Measurements from ENCODE around the gene LRFN2.

GRCh38 chr6:40506954-40507353 is 80.2 kb downstream of the LRFN2 start:
- TF ChIP-seq SUZ12 (IDR thresholded peaks at IDR 0.05; ENCODE audit: low read length) (no peak), HDAC2 (IDR thresholded peaks at IDR 0.05; ENCODE audit: borderline replicate concordance in 1 of 2, low read depth in 2 of 2, low read length in 2 of 2) (no peak), MAFK (IDR thresholded peaks at IDR 0.05; ENCODE audit: low read depth, low read length) (no peak), TEAD4 (IDR thresholded peaks at IDR 0.05; ENCODE audit: low read depth, low read length) (no peak), CTCF (IDR thresholded peaks at IDR 0.05; ENCODE audit: control extremely low read depth in 1 of 3, insufficient read depth in 1 of 3, low read depth in 1 of 3, low read length in 3 of 3) (no peak), POLR2A (IDR thresholded peaks at IDR 0.05; ENCODE audit: control extremely low read depth in 1 of 2, low read depth in 2 of 2, low read length in 2 of 2) (no peak), RAD21 (IDR thresholded peaks at IDR 0.05 in 1 of 2, conservative IDR thresholded peaks at IDR 0.05 in 1 of 2; ENCODE audit: low read depth in 2 of 2, low read length in 2 of 2) (no peak)

Data from H1 (cell line).